ENCODE measurements around the gene PI4KA.
A peak's percentile ranks its signal among the peaks of the same experiment; 100 is the strongest.

- TF ChIP-seq POLR2AphosphoS5 (IDR thresholded peaks at IDR 0.05) (peak; percentile 93), CTCF (IDR thresholded peaks at IDR 0.05; ENCODE audit: poor library complexity, severe bottlenecking) (peak; percentile 59), MXI1 (conservative IDR thresholded peaks at IDR 0.05; ENCODE audit: poor library complexity, severe bottlenecking) (peak; percentile 85), TAF1 (IDR thresholded peaks at IDR 0.05; ENCODE audit: low read depth) (no peak)
These were observed at the start of gene PI4KA, which contains the start of gene SNAP29 for GRCh38 chr22:20858615-20859416.
